ENCODE results near the gene MTG2. TPM values are rescaled to one million over a fixed set of nuclear protein-coding genes. Genes with fewer than 3 reads are reported as not detected.
A peak's percentile ranks its signal among the peaks of the same experiment; 100 is the strongest.

MTG2 gene
- total RNA-seq, 1 donor from 2014 or later: 45.4 TPM

DNA sequence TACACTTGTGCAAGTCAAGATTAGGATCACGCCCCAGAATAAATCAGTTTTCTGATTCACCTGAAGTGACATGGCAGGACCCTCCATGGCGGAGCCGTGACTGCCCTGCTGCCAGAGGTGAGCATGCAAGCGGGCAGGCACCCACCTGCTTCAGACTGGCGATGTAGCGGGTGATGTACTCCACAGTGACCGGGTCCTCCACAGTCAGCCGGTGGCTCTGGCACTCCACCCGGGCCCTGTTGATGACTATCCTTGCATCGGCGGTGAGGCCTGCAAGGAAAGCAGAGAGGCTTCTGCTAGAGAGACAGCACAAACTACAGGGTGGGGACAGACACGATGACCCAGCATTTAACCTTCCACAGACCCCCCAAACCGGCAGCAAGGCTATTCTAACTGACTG lies 43.2 kb upstream of the MTG2 start:
- no peaks in the 10 kb centered on the region for H3K9me3 Mint-ChIP-seq
- H3K27me3 Mint-ChIP-seq (ENCODE audit: insufficient read depth): no peaks in the 10 kb centered on the region
- H3K27ac Mint-ChIP-seq: no peak overlapping the region
- peaks cover 52% of the 10 kb centered on the region for H3K36me3 Mint-ChIP-seq (ENCODE audit: low read depth)
- DNase-seq (ENCODE audit: low spot score): no peak
- intact Hi-C loops (cut with micrococcal nuclease): loop anchor here (5.0 kb wide), 3 partner anchors 98 to 248 kb away; partner anchors contain the start of genes OSBPL2 and RPS21
- H3K4me1 Mint-ChIP-seq (ENCODE audit: low read depth): peaks cover 41% of the 10 kb centered on the region
- H3K4me3 Mint-ChIP-seq: peak overlapping the region; percentile 5

DNA sequence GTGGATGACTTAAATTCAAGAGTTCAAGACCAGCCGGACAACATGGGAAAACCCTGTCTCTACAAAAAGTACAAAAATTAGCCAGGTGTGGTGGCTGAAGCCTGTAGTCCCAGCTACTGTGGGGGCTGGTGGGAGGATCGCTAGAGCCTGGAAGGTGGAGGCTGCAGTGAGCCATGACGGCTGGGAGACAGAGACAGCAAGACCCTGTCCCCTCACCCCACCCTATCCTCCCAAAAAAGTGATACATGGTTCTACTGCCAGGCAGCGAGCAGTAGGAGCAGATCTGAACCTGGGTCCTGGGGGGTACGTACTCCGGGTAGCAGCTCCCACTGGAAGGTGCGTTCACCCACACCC lies 41.8 kb upstream of the MTG2 start:
- Mint-ChIP-seq H3K4me3 (peak overlapping the region; percentile 90), H3K36me3 (ENCODE audit: low read depth) (peaks cover 50% of the 10 kb centered on the region), H3K4me1 (ENCODE audit: low read depth) (peaks cover 52% of the 10 kb centered on the region), H3K27ac (peak overlapping the region; percentile 58), H3K27me3 (ENCODE audit: insufficient read depth) (no peaks in the 10 kb centered on the region), H3K9me3 (no peaks in the 10 kb centered on the region)
- DNase-seq (ENCODE audit: low spot score): no peak
- intact Hi-C loops (cut with micrococcal nuclease): loop anchor here (5.0 kb wide), 2 partner anchors 96 to 246 kb away; partner anchors contain the start of genes OSBPL2 and RPS21

DNA sequence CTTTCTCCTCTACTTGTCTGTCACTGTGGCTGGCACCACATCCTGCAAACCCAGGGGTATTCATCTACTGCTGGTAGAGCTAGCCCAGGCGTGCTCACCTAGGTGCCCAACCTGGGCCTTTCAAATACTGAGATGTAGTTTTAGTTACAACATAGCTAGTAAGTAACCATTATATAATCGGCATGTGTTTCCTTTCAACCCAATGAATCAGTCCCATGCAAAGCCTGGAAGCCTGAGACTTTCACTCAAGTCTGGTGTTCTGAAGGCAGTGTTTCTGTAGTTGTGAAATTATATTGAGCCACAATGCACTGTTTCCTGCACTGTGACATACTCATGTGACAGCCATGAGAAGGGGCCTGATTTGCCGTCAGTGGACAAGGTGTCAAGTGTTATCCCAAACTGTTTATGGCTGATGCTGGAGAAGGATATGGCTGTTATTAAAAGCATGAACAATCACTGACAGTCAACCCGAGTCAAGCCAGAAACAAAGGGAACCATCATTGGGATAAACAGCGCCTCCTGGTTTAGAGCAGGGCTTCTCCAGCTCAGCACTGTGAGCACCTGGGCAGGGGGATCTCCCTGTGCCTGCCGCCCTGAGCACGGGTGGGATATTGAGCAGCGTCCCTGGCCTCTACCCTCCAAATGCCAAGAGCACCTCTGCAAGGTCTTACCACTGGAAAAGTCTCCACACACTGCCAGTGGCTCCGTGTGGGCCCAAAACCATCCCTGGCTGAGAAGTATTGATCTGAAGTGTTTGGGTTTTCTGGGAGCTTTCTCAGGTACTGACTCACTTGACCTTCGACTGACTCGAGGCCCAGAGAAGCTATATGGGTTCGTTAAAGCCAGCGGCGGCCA lies 41.2 kb upstream of the MTG2 start:
- Mint-ChIP-seq H3K27me3 (ENCODE audit: insufficient read depth) (no peaks in the 10 kb centered on the region), H3K36me3 (ENCODE audit: low read depth) (peaks cover 45% of the 10 kb centered on the region), H3K4me1 (ENCODE audit: low read depth) (peaks cover 52% of the 10 kb centered on the region), H3K9me3 (no peaks in the 10 kb centered on the region), H3K27ac (peak overlapping the region; percentile 91), H3K4me3 (peak overlapping the region; percentile 90)
- DNase-seq (ENCODE audit: low spot score): no peak
- intact Hi-C loops (cut with micrococcal nuclease): loop anchor here (1.0 to 5.0 kb wide), 5 partner anchors 15 to 246 kb away; partner anchors contain the start of genes ADRM1, OSBPL2 and RPS21

DNA sequence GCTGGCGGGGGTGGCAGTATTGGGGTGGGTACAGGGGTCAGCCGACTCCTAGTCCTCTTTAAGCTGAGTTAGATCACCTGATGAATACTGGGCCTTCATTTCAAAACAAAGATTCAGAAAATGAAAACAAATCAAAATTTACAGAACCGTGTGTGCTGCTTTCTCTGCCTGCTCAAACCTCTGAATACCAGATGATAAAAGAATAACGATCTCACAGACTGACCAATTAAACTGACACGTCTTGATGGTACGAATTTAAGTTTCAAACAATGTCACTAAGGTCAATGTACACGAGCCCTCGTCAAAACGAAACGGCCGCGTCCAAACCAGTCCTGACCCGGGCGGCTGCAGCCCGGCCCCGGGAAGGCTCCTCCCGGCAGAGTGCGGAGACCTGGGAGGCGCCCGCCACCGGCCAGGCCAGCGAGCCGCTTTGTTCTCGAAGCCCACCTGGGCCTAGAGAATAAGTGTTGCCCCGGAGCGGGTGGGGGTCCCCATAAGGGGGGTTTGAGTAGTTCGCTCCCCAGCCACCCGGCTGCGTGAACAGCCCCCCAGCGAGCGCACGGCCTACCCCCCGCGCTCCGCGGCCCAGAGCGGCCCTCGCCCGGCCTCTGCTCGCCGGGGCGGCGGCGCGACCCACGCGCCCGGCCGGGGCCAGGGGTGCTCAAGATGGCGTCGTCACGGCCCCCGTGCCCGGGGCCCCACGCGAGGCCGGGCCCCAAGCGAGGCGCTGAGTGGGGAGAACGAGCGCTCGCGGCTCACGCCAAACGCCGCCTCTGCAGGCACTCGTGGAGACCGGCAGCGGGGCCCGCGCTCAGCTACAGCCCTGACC lies 40.4 kb upstream of the MTG2 start:
- no peaks in the 10 kb centered on the region for H3K27me3 Mint-ChIP-seq (ENCODE audit: insufficient read depth)
- intact Hi-C loops (cut with micrococcal nuclease): loop anchor here (1.0 to 5.0 kb wide), 6 partner anchors 14 to 245 kb away; partner anchors contain the start of genes ADRM1, LSM14B, OSBPL2 and RPS21
- H3K9me3 Mint-ChIP-seq: no peaks in the 10 kb centered on the region
- H3K4me3 Mint-ChIP-seq: peak overlapping the region; percentile 90
- H3K36me3 Mint-ChIP-seq (ENCODE audit: low read depth): peaks cover 39% of the 10 kb centered on the region
- no peak for DNase-seq (ENCODE audit: low spot score)
- H3K27ac Mint-ChIP-seq: peak overlapping the region; percentile 91
- H3K4me1 Mint-ChIP-seq (ENCODE audit: low read depth): peaks cover 47% of the 10 kb centered on the region

DNA sequence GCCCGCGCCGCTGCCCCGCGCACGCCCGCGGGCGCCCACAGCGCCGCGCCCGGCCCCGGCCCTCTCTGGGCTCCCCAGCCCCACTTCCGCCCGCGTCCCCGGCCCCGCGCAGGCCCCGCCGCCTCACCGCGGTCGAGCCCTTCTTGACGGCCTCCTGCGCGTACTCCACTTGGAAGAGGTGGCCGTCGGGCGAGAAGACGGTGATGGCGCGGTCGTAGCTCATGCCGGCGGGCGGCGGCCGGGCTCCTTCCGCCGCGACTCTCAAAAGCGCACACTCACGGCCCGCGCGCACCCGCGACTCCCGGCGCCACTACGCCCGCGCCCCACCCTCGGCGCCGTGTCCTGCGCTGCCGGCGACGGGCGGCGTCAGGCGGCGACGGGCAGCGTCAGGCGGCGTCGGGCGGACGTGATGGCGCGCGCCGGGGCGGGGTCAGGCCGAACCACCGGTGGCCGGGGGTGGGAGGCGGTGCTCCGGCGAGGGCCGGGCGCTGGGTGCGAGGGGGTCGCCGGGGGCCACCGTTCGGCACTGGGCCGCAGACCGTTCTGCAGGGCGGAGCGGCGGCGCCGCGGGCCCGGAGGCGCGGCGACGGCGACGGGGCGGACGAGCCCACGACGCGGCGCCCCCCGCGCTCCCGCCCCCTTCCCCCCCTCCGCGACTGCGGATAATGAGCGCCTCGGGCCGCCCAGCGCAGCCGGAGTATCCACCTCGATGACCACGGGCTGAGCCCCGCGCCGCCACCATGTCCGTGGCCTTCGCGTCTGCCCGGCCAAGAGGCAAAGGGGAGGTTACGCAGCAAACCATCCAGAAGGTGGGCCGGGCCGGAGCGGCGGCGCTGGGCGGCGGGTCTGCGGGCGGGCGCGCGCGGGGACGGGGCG lies 39.5 kb upstream of the MTG2 start, which contains the start of the genes PSMA7 and SS18L1:
TSS of gene PSMA7 (minus strand) at position 314 of the 876 bp plus-strand sequence. CDS start at position 223, 91 bp downstream.
TSS of gene SS18L1 (plus strand) at position 689 of the 876 bp plus-strand sequence. CDS start at position 741, 52 bp downstream.
- intact Hi-C loops (cut with micrococcal nuclease): loop anchor here (1.0 to 5.0 kb wide), 5 partner anchors 13 to 244 kb away; partner anchors contain the start of genes ADRM1, LSM14B, OSBPL2 and RPS21
- DNase-seq (ENCODE audit: low spot score): peak; percentile 84
- H3K27me3 Mint-ChIP-seq (ENCODE audit: insufficient read depth): no peaks in the 10 kb centered on the region
- peaks cover 39% of the 10 kb centered on the region for H3K4me1 Mint-ChIP-seq (ENCODE audit: low read depth)
- peaks cover 30% of the 10 kb centered on the region for H3K36me3 Mint-ChIP-seq (ENCODE audit: low read depth)
- peak within 1 kb of the TSS; percentile 90 for H3K4me3 Mint-ChIP-seq
- peak within 1 kb of the TSS; percentile 91 for H3K27ac Mint-ChIP-seq
- H3K9me3 Mint-ChIP-seq: no peaks in the 10 kb centered on the region

DNA sequence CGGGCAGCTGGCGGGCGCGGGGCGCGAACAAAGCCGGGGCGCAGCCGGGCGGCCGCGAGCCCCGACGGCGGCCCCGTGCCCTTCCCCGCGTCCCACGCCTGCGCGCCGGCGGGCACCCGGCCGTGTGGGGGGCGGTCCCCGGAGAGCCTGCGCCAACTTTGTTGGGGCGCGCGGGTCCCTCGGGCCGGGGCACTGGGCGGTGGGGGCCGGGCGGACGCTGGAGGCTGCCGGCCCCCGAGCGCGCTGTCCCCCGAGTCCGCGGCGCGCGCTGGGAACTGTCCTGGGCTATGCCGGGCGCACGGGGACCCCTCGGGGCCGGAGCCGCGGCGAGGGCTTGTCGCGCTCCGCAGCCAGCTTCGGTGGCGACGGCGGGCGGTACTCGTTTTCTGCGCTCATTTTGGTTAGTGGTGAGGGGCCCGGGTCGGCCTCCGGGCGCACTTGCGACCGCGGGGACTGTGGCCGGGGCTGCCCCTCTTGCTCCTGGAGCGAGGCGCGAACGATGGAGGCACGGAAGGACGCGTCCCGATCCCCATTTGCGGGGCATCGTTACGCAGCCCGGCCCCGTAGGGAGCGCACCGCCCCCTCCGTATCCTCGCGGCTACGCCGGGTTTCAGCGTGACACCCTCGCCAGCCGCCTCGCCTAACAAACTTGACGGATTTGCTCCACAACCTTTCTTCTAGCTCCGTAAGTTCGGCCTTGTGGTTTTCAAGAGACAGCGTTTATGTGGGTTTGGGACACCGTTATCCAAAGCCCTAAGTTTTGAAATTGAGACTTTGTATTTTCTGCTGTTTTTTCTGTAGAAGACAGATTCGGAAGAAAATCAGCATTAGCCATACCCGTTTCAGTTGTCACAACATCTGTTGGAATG lies 38.6 kb upstream of the MTG2 start:
- no peaks in the 10 kb centered on the region for H3K9me3 Mint-ChIP-seq
- peaks cover 38% of the 10 kb centered on the region for H3K4me1 Mint-ChIP-seq (ENCODE audit: low read depth)
- peak overlapping the region; percentile 80 for H3K27ac Mint-ChIP-seq
- intact Hi-C loops (cut with micrococcal nuclease): loop anchor here (1.0 to 5.0 kb wide), 7 partner anchors 13 to 243 kb away; partner anchors contain the start of genes ADRM1, LSM14B, OSBPL2 and RPS21
- H3K4me3 Mint-ChIP-seq: peak overlapping the region; percentile 86
- H3K36me3 Mint-ChIP-seq (ENCODE audit: low read depth): peaks cover 25% of the 10 kb centered on the region
- H3K27me3 Mint-ChIP-seq (ENCODE audit: insufficient read depth): no peaks in the 10 kb centered on the region
- peak; percentile 53 for DNase-seq (ENCODE audit: low spot score)

DNA sequence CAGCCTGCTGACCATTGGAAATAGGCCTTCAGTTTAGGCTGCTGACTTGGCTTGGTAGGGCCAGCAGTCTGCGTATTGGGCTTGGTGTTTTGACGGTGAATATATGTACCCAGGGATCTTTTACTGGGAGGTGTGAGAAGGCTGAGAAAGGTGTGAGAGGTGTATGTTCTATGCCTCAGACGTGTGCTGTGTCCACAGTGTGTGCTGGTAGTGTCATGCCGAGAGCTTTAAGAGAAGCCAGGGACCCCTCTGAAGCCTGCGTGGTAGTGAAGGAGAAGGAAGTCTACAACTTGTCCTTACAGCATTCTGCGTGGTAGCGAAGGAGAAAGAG lies 37.2 kb upstream of the MTG2 start:
- no peak for DNase-seq (ENCODE audit: low spot score)
- no peaks in the 10 kb centered on the region for H3K9me3 Mint-ChIP-seq
- H3K36me3 Mint-ChIP-seq (ENCODE audit: low read depth): peaks cover 16% of the 10 kb centered on the region
- no peaks in the 10 kb centered on the region for H3K27me3 Mint-ChIP-seq (ENCODE audit: insufficient read depth)
- intact Hi-C loops (cut with micrococcal nuclease): loop anchor here (2.0 to 5.0 kb wide), 2 partner anchors 79 to 477 kb away; no protein-coding TSS in a partner anchor
- peak overlapping the region; percentile 86 for H3K4me3 Mint-ChIP-seq
- peaks cover 31% of the 10 kb centered on the region for H3K4me1 Mint-ChIP-seq (ENCODE audit: low read depth)
- H3K27ac Mint-ChIP-seq: no peak overlapping the region

DNA sequence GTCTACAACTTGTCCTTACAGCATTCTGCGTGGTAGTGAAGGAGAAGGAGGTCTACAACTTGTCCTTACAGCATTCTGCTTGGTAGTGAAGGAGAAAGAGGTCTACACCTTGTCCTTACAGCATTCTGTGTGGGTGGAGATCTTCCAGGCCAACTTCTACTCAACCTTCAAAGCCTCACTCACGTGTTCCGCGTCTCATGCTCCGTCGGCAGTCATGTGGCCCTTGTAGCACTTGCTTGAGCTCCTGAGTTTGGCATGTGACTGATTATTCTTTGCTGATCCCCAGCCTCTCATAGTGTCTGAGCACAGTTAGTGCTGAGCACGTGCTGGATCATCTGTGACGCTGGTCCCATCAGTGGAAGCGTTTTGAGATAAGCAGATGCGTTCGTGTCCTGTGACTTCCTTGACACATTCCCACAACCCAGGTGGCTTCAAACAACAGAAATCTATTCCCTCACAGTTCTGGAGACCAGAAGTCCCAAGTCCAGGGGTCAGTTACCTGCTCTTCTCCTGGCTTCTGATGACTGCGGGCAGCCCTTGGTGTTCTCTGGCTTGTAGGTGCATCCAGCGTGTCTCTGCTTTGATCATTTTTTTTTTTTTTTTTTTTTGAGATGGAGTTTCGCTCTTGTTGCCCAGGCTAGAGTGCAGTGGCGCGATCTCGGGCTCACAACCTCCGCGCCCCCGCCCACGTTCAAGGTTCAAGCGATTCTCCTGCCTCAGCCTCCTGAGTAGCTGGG lies 36.6 kb upstream of the MTG2 start:
- Mint-ChIP-seq H3K4me1 (ENCODE audit: low read depth) (peaks cover 25% of the 10 kb centered on the region), H3K9me3 (no peaks in the 10 kb centered on the region), H3K27ac (no peak overlapping the region), H3K27me3 (ENCODE audit: insufficient read depth) (no peaks in the 10 kb centered on the region), H3K4me3 (no peak overlapping the region), H3K36me3 (ENCODE audit: low read depth) (peaks cover 13% of the 10 kb centered on the region)
- intact Hi-C loops (cut with micrococcal nuclease): loop anchor here (5.0 kb wide), 1 partner anchor 476 kb away; no protein-coding TSS in a partner anchor
- DNase-seq (ENCODE audit: low spot score): no peak

DNA sequence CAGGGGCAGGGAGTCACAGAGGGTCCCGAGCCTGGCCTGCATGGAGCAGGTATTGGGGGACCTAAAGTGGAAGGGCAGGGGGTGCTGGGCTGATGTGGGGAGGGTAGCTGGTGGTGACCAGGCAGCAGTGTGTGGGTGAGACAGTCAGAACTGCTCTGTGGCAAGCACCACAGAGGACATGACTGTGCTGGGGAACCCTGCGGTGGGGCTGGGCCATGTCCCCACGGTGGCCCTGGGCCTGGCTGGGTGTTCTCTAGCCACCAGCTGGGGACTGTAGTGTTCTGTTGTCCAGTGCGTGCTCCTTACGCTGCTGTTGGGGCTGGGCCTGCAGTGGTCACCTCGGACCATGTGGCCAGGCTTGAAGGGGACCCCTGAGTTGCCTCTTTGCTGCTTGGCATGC lies 35.7 kb upstream of the MTG2 start:
- intact Hi-C loops (cut with micrococcal nuclease): loop anchor here (5.0 kb wide), 1 partner anchor 475 kb away; no protein-coding TSS in a partner anchor
- H3K36me3 Mint-ChIP-seq (ENCODE audit: low read depth): peaks cover 7% of the 10 kb centered on the region
- H3K27ac Mint-ChIP-seq: no peak overlapping the region
- DNase-seq (ENCODE audit: low spot score): no peak
- H3K4me3 Mint-ChIP-seq: no peak overlapping the region
- H3K9me3 Mint-ChIP-seq: peaks cover under 1% of the 10 kb centered on the region
- no peaks in the 10 kb centered on the region for H3K27me3 Mint-ChIP-seq (ENCODE audit: insufficient read depth)
- peaks cover 16% of the 10 kb centered on the region for H3K4me1 Mint-ChIP-seq (ENCODE audit: low read depth)

DNA sequence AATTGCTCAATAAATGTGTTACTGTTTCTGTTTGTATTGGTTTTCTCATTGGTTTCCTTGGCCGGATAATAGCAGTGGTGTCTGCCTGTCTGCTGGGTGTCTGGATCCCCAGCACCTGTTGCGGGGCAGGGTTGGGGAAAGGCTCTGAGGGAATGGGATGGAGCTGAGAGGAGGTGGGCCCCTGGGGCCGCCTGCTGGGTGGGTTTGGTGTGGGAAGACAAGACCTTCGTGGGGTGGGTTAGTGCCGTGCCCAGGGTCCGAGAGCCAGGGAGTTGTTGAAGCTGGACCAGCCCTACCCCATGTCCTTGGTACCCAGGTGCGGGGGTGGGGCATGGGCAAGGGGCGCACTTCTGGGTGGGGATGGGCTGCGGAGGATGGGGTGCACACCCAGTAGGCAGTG lies 35.3 kb upstream of the MTG2 start:
- Mint-ChIP-seq H3K36me3 (ENCODE audit: low read depth) (peaks cover 8% of the 10 kb centered on the region), H3K27ac (no peak overlapping the region), H3K9me3 (peaks cover 4% of the 10 kb centered on the region), H3K4me1 (ENCODE audit: low read depth) (peaks cover 17% of the 10 kb centered on the region), H3K4me3 (no peak overlapping the region), H3K27me3 (ENCODE audit: insufficient read depth) (no peaks in the 10 kb centered on the region)
- intact Hi-C loops (cut with micrococcal nuclease): loop anchor here (5.0 kb wide), 1 partner anchor 475 kb away; no protein-coding TSS in a partner anchor
- no peak for DNase-seq (ENCODE audit: low spot score)
